Erythroblast (primary cell): ENCODE measurements around the gene WDHD1.

ENCODE experiments used
- GATA1 ChIP-seq: IDR thresholded peaks from 2 replicates; pipeline ENCODE4 v1.6.1; 2011; ENCODE audit warnings: low read depth, mild to moderate bottlenecking, control low read depth, low read length, moderate library complexity
- POLR2A ChIP-seq: IDR thresholded peaks from 2 replicates; pipeline ENCODE4 v1.6.1; 2011; ENCODE audit warnings: mild to moderate bottlenecking, low read length

- TF ChIP-seq POLR2A (no peak), GATA1 (no peak)
Measured at GRCh38 chr14:55054098-55054497, 27.2 kb upstream of the WDHD1 start.
